CD4-positive, alpha-beta T cell treated with Interferon alpha-2 for 1 hour (primary cell): ENCODE measurements around the gene NKG7.

Experiments used
- DNase-seq, 2 donors: peaks; one replicate each; pipeline ENCODE4 v3.0.0-alpha.2; 2020 to 2022

The NKG7 gene

GRCh38 chr19:51389143-51389542 lies 16.7 kb upstream of the NKG7 start:
- no peak for DNase-seq

GRCh38 chr19:51387924-51388389 lies 15.5 kb upstream of the NKG7 start, which contains the start of gene LIM2:
Gene LIM2, minus strand, starts transcription at chr19:51387974. Its CDS starts 531 bp downstream, at chr19:51387443.
- DNase-seq = no peak

DNA sequence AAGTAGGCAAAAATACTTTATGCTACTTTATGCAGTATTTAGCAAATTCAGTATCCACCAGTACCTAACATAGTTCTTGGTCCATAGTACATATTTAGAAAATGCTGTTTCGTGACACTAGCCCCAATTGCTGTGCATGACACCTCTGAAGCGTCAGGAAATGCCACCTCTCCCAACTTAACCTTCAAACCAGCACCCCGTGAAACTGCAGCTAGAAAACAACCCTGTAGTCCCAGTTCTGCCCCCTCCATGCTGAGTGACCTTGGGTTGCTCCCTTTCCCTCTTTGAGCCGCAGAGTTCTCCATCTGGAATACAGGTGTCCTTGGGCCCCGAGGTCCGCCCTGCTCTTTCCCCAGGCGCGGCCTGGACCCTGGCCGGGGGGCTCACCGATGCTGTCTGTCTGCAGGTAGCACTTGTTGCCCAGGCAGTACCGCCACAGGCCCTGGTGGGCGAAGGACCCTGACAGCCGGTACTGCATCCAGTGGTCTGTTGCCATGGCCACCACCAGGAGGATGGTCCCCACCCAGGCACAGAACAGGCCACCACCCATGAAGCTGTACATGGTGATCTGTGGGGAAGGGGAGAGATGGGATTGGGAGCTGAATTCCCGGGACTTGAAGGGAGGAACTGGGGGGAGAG lies 14.5 kb upstream of the NKG7 start:
- DNase-seq = peak in 1 of 2 donors; percentile 36

- DNase-seq = no peak
These were observed 9.6 kb upstream of the NKG7 start for GRCh38 chr19:51382004-51382403.

GRCh38 chr19:51380379-51380778 lies 7.9 kb upstream of the NKG7 start:
- no peak for DNase-seq

DNA sequence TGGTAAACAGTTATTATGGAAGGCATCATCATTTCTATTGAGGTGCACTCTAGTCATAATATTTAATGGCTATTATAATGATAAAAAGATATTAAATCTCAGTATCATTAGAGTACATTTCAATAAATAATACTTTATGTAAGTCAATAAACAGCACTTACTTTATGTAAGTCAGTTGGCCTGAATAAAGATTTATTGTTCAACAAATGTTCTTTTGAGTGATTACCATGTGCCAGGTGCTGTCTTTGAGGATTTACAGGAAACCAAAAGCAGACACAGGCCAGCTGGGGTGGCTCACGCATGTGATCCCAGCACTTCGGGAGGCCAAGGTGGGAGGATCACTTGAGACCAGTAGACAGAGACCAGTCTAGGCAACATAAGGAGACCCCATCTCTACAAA lies 5.0 kb upstream of the NKG7 start:
- no peak for DNase-seq

DNA sequence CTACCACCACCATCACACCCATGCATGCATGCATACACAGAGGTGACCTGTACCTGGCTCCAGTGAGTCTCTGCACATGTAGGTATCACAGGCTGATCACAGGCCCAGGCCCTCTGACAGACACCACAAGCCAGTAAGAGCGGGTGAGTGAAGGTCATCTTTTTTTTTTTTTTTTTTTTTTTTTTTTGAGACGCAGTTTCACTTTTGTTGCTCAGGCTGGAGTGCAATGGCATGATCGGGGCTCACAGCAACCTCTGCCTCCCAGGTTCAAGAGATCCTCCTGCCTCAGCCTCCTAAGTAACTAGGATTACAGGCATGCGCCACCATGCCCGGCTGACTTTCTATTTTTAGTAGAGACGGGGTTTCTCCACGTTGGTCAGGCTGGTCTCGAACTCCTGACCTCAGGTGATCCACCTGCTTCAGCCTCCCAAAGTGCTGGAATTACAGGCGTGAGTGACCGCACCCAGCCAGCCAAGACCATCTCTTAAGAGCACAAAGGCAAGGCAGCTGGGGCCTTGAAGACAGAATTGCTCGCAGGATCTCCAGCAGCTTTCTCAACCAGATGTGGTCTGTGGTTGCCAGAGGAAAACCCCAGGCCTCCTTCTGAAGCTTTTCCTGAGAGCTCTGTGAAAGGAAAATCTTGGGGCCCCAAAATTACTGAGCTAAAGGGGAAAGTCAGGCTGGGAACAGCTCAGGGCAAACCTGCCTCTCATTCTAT lies 3.2 kb upstream of the NKG7 start:
- DNase-seq = peak in 1 of 2 donors; percentile 53

- no peak for DNase-seq
These were observed 319 bp downstream of the NKG7 start for GRCh38 chr19:51372021-51372648.

DNA sequence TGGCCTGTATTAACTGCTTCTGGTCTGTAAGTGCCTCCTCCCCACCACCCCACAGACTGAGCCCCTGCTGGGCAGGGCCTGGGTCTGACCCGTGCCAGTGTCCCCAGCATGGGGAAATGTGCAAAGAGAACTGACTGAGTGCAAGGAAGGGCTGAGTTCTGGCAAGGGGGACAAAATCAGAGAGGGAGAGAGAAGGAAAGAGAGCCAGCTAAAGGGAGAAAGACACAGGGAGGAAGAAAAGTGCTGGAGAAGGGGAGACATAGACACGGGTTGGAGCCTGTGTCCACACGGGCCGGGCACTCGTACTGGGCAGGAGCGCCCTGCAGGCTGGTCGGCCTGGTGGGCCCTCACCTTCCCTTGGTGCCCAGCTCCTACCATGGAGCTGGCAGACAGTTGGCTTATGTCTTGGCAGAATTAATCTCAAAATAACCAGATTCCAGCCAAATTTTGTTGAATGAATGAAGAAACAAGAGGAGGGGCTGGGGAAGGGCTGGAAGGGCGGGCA lies 1.2 kb downstream of the NKG7 start:
- no peak for DNase-seq

- DNase-seq = no peak
These were observed 2.2 kb downstream of the NKG7 start for GRCh38 chr19:51370230-51370629.

GRCh38 chr19:51368366-51369282 lies 3.8 kb downstream of the NKG7 start, which contains the start of gene CLDND2:
Gene CLDND2, minus strand, starts transcription at chr19:51369003. Its CDS starts 426 bp downstream, at chr19:51368577.
- DNase-seq = peak in 1 of 2 donors; percentile 34

DNA sequence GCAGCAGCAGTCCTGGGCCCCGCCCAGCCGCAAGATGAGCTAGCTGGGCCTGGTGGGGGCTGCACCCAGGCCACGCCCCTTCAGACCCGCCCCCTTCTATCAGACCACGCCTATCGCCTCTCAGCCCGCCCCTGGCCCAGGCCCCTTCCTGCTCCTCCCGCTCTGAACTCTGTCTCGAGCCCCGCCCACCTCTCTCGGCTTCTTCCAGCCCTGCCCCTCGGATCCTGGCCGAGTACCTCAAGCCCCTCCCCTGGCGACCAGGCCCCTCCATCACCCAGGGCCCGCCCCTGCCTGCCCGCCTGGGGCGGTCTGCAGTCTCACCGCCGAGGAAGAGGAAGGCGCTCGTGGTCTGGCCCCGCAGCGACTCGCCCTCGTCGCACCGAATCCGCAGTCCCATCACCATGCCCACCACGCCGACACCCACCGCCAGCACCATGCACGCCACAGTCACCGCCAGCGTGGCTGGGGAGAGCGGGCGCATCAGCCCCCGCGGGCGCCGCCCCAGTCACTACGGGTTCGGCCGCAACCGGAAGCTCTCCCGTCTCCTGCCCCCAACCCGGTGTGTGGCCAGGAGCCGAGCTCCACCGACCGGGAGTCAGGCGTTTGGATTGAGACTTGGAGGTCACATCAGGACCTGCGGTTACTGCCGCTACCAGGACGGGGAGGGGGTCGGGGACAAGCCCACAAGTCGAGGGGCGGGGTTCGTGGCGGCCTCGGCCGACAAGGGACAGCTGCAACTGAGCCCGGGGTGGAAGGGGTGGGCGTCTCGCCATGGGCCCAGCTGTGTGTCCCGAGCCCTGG lies 4.7 kb downstream of the NKG7 start:
- peak; percentile 97 for DNase-seq

GRCh38 chr19:51367255-51367564 lies 5.2 kb downstream of the NKG7 start:
- DNase-seq = no peak

GRCh38 chr19:51366389-51367254 lies 5.8 kb downstream of the NKG7 start:
- peak; percentile 94 to 95 for DNase-seq

- no peak for DNase-seq
These were observed 6.5 kb downstream of the NKG7 start, which contains the start of gene ETFB for GRCh38 chr19:51365965-51366388. Gene ETFB, minus strand, starts transcription at chr19:51366388. Its CDS starts 62 bp downstream, at chr19:51366326.

GRCh38 chr19:51365211-51365964 lies 7.1 kb downstream of the NKG7 start:
- peak in 1 of 2 donors; percentile 31 for DNase-seq

- no peak for DNase-seq
These were observed 8.0 kb downstream of the NKG7 start for GRCh38 chr19:51364200-51365106.

- no peak for DNase-seq
These were observed 11.2 kb downstream of the NKG7 start for GRCh38 chr19:51361239-51361638.

GRCh38 chr19:51359294-51359693 lies 13.2 kb downstream of the NKG7 start:
- DNase-seq = no peak
